ENCODE data around the gene PRR4.

PRR4 gene

GRCh38 chr12:10801741-10802140 lies 47.5 kb downstream of the PRR4 start:
- DNase-seq (ENCODE audit: low spot score): no peak

Measured in LoVo (cell line).